Keratinocyte (primary cell): Measurements from ENCODE around the gene TMED7. TPM values are rescaled to one million over a fixed set of nuclear protein-coding genes. Genes with fewer than 3 reads are reported as not detected.
"Not testable (repeated sequence)": the region's sequence is repeated elsewhere in the genome, so short reads cannot be mapped to it uniquely, and the experiment has no call there.

Experiments
- DNase-seq: peaks from one replicate; pipeline ENCODE4 v3.0.0-alpha.2; 2011; ENCODE audit warnings: low read depth, missing footprints, low spot score
- FAIRE-seq: peaks from 2 replicates; lab custom pipeline; 2011; peaks lifted over from hg19 to GRCh38; lab: Jason Lieb, UNC
- H2AFZ ChIP-seq: 2 replicates; pipeline ENCODE4 v1.6.0; 2012; ENCODE audit warnings: low read length, control low read depth, inconsistent platforms; ENCODE audit not compliant: control insufficient read depth
- H3K27ac ChIP-seq: 2 replicates; pipeline ENCODE4 v1.5.1; 2011; ENCODE audit warnings: low read length; ENCODE audit not compliant: control insufficient read depth, insufficient read depth
- H3K27me3 ChIP-seq: 3 replicates; pipeline ENCODE4 v1.6.0; 2011; ENCODE audit warnings: low read length; ENCODE audit not compliant: control insufficient read depth, insufficient read depth; ENCODE audit errors: extremely low read depth
- H3K36me3 ChIP-seq, 2 experiments: 2 replicates in 1 of 2; 3 replicates in 1 of 2; pipeline ENCODE4 v1.5.1; 2011; ENCODE audit warnings: low read length in 2 of 2, mild to moderate bottlenecking in 1 of 2; ENCODE audit not compliant: control insufficient read depth in 2 of 2, insufficient read depth in 2 of 2; ENCODE audit errors: extremely low read depth in 1 of 2
- H3K4me1 ChIP-seq: 3 replicates; pipeline ENCODE4 v1.5.1; 2011; ENCODE audit warnings: low read length; ENCODE audit not compliant: control insufficient read depth, insufficient read depth; ENCODE audit errors: extremely low read depth
- H3K4me2 ChIP-seq: 3 replicates; pipeline ENCODE4 v1.6.0; 2011; ENCODE audit warnings: low read depth, low read length; ENCODE audit not compliant: control insufficient read depth, insufficient read depth; ENCODE audit errors: extremely low read depth
- H3K4me3 ChIP-seq, 3 experiments: fragments of 200-600 bp in 1 of 3; sonication (generic) in 1 of 3; 2 replicates in 2 of 3; 3 replicates in 1 of 3; pipeline ENCODE4 v1.5.1; 2011 to 2016; ENCODE audit warnings: low read length in 3 of 3, mild to moderate bottlenecking in 3 of 3, control low read depth in 2 of 3, inconsistent platforms in 1 of 3, low read depth in 1 of 3, mixed read lengths in 1 of 3, mixed run types in 1 of 3, moderate library complexity in 1 of 3; ENCODE audit not compliant: control insufficient read depth in 2 of 3, insufficient read depth in 2 of 3; ENCODE audit errors: extremely low read depth in 1 of 3
- H3K79me2 ChIP-seq: 2 replicates; pipeline ENCODE4 v1.6.0; 2012; ENCODE audit warnings: low read length; ENCODE audit not compliant: control insufficient read depth, insufficient read depth
- H3K9ac ChIP-seq: 3 replicates; pipeline ENCODE4 v1.6.0; 2011; ENCODE audit warnings: low read length; ENCODE audit not compliant: control insufficient read depth, insufficient read depth; ENCODE audit errors: extremely low read depth
- H3K9me1 ChIP-seq: 3 replicates; pipeline ENCODE4 v1.6.0; 2011; ENCODE audit warnings: low read length; ENCODE audit not compliant: control insufficient read depth, insufficient read depth; ENCODE audit errors: extremely low read depth
- H3K9me3 ChIP-seq: 2 replicates; pipeline ENCODE4 v1.5.1; 2012; ENCODE audit warnings: low read depth, low read length; ENCODE audit not compliant: control insufficient read depth
- H4K20me1 ChIP-seq: 3 replicates; pipeline ENCODE4 v1.6.0; 2011; ENCODE audit warnings: low read length; ENCODE audit not compliant: control insufficient read depth, insufficient read depth; ENCODE audit errors: extremely low read depth
- CTCF ChIP-seq, 3 experiments: IDR thresholded peaks in 1 of 3; conservative IDR thresholded peaks in 1 of 3; optimal IDR thresholded peaks in 1 of 3; 2 replicates in 2 of 3; 3 replicates in 1 of 3; pipeline versions ENCODE3 to v1.5.1; 2011; ENCODE audit warnings: low read length in 3 of 3, mild to moderate bottlenecking in 3 of 3, moderate library complexity in 2 of 3, control low read depth in 1 of 3, inconsistent platforms in 1 of 3; ENCODE audit not compliant: insufficient read depth in 2 of 3; ENCODE audit errors: extremely low read depth in 1 of 3
- EZH2 ChIP-seq: IDR thresholded peaks from one replicate; pipeline ENCODE4 v1.6.1; 2012; ENCODE audit warnings: inconsistent platforms, mild to moderate bottlenecking, low read length, moderate library complexity
- dilution Hi-C: fragments of 300-500 bp; cut with MboI; formaldehyde crosslinking; loops from one replicate; pipeline ENCODE4 v1.7.0; 2020; ENCODE audit warnings: low sequenced_read_pairs; ENCODE audit not compliant: extremely low pct_ligation_motif_present
- polyA plus RNA-seq, 5 experiments: library from polyadenylated mRNA; depleted of rRNA in 3 of 5; stranded (reverse) in 3 of 5; stranded (forward) in 1 of 5; unstranded in 1 of 5; fragments of >200 nt; gene quantifications; 1 replicate in 1 of 5; 2 replicates in 3 of 5; 3 replicates in 1 of 5; pipeline versions ENCODE4 v1.2.1 to v1.2.3, GENCODE V29; 2011 to 2012; ENCODE audit warnings: missing spikeins in 2 of 5, low read depth in 1 of 5, low replicate concordance in 1 of 5

Gene TMED7
- polyA plus RNA-seq, 1 donor (not counting 4 experiments of a cell fraction or from before 2014, with no cell fraction given), result 77.9 TPM

- no peaks in the 10 kb centered on the region for H4K20me1 ChIP-seq
- no peaks in the 10 kb centered on the region for H3K4me1 ChIP-seq
- H3K9me1 ChIP-seq, result no peaks in the 10 kb centered on the region
- no peaks in the 10 kb centered on the region for H3K36me3 ChIP-seq
- no peak overlapping the region for H3K27ac ChIP-seq
- H3K27me3 ChIP-seq, result no peaks in the 10 kb centered on the region
- H3K79me2 ChIP-seq, result no peaks in the 10 kb centered on the region
- FAIRE-seq (no peak), DNase-seq (no peak)
- no peaks in the 10 kb centered on the region for H3K9me3 ChIP-seq
- no peak overlapping the region for H2AFZ ChIP-seq
- H3K4me2 ChIP-seq, result no peak overlapping the region
- H3K9ac ChIP-seq, result no peak overlapping the region
- H3K4me3 ChIP-seq, result no peak overlapping the region
- TF ChIP-seq CTCF (optimal IDR thresholded peaks at IDR 0.05 in 1 of 3, IDR thresholded peaks at IDR 0.05 in 1 of 3, conservative IDR thresholded peaks at IDR 0.05 in 1 of 3; ENCODE audit: extremely low read depth in 1 of 3, insufficient read depth in 2 of 3, low read length in 3 of 3) (no peak), EZH2 (no peak)
- dilution Hi-C loops, result no loop called here
Observed at GRCh38 chr5:115648056-115648455, 22.2 kb upstream of the TMED7 start.

- H3K4me3 ChIP-seq, H3K4me1 ChIP-seq, H3K4me2 ChIP-seq, DNase-seq, FAIRE-seq, H3K9ac ChIP-seq, H4K20me1 ChIP-seq, H3K79me2 ChIP-seq, H3K9me3 ChIP-seq, dilution Hi-C loops, H3K27ac ChIP-seq, H3K27me3 ChIP-seq, H3K36me3 ChIP-seq, H3K9me1 ChIP-seq, H2AFZ ChIP-seq: not testable (repeated sequence)
Observed at GRCh38 chr5:115645386-115645785, 19.6 kb upstream of the TMED7 start.

GRCh38 chr5:115644046-115644445 is 18.2 kb upstream of the TMED7 start:
- TF ChIP-seq CTCF (optimal IDR thresholded peaks at IDR 0.05 in 1 of 3, IDR thresholded peaks at IDR 0.05 in 1 of 3, conservative IDR thresholded peaks at IDR 0.05 in 1 of 3; ENCODE audit: extremely low read depth in 1 of 3, insufficient read depth in 2 of 3, low read length in 3 of 3), result no peak
- no peak for TF ChIP-seq EZH2
- Histone ChIP-seq H4K20me1 (no peaks in the 10 kb centered on the region), H3K9me1 (no peaks in the 10 kb centered on the region), H2AFZ (no peak overlapping the region), H3K4me2 (no peak overlapping the region), H3K79me2 (no peaks in the 10 kb centered on the region), H3K27ac (no peak overlapping the region), H3K4me3 (no peak overlapping the region), H3K4me1 (no peaks in the 10 kb centered on the region), H3K36me3 (no peaks in the 10 kb centered on the region), H3K9me3 (no peaks in the 10 kb centered on the region), H3K9ac (no peak overlapping the region), H3K27me3 (no peaks in the 10 kb centered on the region)
- dilution Hi-C loops, result no loop called here
- DNase-seq, result no peak
- no peak for FAIRE-seq
